Activated naive CD4-positive, alpha-beta T cell treated with anti-CD3 and anti-CD28 coated beads, Interleukin-2, amount 50 U/mL, for 16 hours (primary cell): Measurements from ENCODE around the gene UBE2D4.
A peak's percentile ranks its signal among the peaks of the same experiment; 100 is the strongest.
"Not testable (repeated sequence)": the region's sequence is repeated elsewhere in the genome, so short reads cannot be mapped to it uniquely, and the experiment has no call there.

Experiments
- DNase-seq: peaks from one replicate; pipeline ENCODE4 v3.0.0-alpha.2; 2020

UBE2D4 gene

GRCh38 chr7:43969586-43969985 is 43.4 kb downstream of the UBE2D4 start:
- not testable (repeated sequence) for DNase-seq

GRCh38 chr7:43970698-43971097 is 44.5 kb downstream of the UBE2D4 start:
- not testable (repeated sequence) for DNase-seq

GRCh38 chr7:43974033-43974573 is 47.9 kb downstream of the UBE2D4 start:
- not testable (repeated sequence) for DNase-seq

- not testable (repeated sequence) for DNase-seq
These were observed 48.7 kb downstream of the UBE2D4 start for GRCh38 chr7:43974725-43975482.

- no peak for DNase-seq
These were observed 51.3 kb downstream of the UBE2D4 start for GRCh38 chr7:43977525-43977924.

- not testable (repeated sequence) for DNase-seq
These were observed 51.9 kb downstream of the UBE2D4 start for GRCh38 chr7:43978102-43978501.

- DNase-seq = not testable (repeated sequence)
These were observed 56.6 kb downstream of the UBE2D4 start for GRCh38 chr7:43982848-43983247.

- not testable (repeated sequence) for DNase-seq
These were observed 57.5 kb downstream of the UBE2D4 start for GRCh38 chr7:43983736-43984135.

GRCh38 chr7:43985904-43986864 is 59.9 kb downstream of the UBE2D4 start:
- DNase-seq = peak; percentile 86

- DNase-seq = not testable (repeated sequence)
These were observed 61.2 kb downstream of the UBE2D4 start for GRCh38 chr7:43987476-43987875.

GRCh38 chr7:43990011-43990585 is 63.9 kb downstream of the UBE2D4 start:
- DNase-seq = not testable (repeated sequence)

- DNase-seq = not testable (repeated sequence)
These were observed 64.6 kb downstream of the UBE2D4 start for GRCh38 chr7:43990829-43991228.

GRCh38 chr7:43992896-43993295 is 66.7 kb downstream of the UBE2D4 start:
- not testable (repeated sequence) for DNase-seq

- DNase-seq = not testable (repeated sequence)
These were observed 68.4 kb downstream of the UBE2D4 start for GRCh38 chr7:43994681-43995080.

GRCh38 chr7:43997532-43997931 is 71.3 kb downstream of the UBE2D4 start, which contains the start of gene SPDYE1:
SPDYE1 (plus strand) TSS chr7:43997897; CDS start chr7:43999950, 2,053 bp downstream.
- DNase-seq = not testable (repeated sequence)
